Measurements from ENCODE around the gene C1orf115.
"Not testable (repeated sequence)": the region's sequence is repeated elsewhere in the genome, so short reads cannot be mapped to it uniquely, and the experiment has no call there.

The C1orf115 gene

DNA sequence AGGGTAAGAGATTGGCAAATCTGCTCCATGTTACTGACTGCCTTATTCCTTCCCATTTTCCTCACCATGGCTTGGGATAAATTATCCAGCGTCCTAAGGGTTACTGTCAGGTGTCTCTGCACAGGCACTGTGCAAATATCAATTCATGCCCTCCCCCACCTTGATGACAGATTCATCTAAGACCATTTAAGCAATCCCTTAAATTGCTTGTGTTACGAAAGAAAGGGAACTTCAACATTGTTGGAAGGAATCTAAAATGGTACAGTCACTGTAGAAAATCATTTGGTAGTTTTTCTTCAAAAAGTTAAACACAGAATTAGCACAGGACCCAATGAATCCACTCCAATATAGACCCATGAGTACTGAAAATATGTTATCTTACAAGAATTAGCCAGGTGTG is 40.3 kb downstream of the C1orf115 start:
- DNase-seq, result no peak

DNA sequence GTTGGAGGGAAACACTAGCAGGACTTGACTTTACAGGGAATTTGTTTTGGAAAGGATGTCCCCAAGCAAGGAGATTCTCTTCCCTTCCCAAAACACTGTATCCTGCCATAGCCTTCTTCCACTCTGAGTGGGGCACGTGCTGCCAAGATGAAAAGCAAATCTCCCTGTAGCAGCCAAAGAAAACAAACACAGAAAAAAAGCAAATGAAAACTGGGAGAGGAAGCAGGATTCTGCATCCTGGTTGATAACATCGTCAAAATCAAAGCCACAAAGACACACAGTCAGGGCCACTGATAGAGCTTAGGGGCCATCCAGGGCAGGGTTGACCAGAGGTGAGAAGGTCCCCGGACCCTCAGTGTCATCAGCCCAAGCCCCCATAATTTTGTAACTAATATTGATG is 42.0 kb downstream of the C1orf115 start:
- DNase-seq, result no peak

DNA sequence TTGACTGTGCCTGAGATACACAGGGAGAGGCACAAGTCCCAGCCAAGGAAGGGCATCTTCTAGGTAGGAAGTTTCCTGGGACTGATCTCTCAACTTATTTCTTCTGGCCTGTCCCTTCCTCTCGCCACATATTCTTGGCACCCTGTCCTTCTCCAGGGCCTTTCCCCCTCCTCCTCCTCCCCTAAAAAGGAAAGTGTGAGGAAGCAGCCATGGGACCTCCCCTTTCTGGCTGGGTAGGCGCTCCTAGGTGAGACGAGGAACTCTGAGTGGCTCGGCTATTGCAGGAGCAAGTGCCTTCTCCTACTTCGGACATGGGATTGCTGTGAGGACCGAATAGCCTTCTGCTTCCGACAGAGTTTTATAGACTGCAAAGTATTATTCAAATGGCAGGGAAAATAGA is 42.5 kb downstream of the C1orf115 start:
- no peak for DNase-seq

DNA sequence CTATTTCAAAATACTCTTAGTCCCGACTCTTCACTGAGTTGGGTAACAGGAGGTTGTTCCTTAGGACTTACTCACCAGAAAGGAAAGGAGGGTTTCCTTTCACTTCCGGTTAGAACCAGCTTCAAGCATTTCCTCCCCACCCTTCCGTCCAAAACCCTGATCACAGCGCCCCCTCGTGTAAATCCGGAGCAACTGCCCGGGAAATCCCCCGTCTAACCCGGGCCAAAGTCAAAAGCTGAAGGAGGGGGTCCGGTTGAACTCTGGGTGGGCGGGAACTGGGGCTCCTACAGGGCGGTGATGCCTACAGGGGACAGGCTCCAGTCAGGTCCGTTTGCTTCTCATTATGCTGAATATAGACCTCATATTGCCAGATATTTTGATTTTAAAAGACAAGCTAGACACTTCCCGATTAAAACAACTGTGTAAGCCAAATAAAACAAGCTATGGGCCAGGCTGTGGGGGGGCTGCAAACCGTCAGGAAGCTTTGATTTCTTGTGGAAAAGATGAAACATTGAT is 43.0 kb downstream of the C1orf115 start:
- peak; percentile 88 for DNase-seq

DNA sequence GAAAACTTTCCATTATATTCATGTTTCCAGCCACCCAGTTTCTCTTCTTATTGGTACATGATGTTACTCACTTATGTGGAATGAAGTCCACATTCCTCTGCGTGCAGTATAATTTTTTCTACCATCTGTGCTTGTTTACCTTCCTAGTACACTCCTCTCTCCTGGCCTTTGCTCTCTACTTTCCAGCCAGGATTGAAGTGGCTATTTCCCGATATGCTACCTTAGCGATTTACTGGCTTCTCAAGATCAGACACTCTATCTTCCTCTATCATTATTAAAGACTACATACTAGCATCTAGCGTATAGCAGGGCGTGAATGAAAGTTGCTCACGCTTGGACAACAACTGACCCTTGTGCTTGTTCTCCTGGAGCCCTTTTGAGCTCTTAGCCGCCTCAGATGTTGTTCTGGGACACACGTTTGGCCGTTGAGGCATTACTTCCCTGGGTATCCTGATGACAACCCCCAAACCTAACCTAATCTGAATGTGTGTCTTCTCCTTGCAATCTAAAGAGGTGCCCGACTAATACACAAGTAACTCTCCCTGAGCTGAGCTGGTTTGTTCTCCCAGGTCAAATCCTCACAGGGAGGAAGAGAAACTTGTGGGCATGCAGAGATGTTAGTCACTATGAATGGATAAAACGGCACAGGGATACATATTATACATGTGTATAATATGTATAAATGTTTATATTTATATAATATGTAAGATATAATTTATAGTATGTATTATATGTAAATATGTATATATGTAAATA is 44.6 kb downstream of the C1orf115 start:
- DNase-seq, result no peak

DNA sequence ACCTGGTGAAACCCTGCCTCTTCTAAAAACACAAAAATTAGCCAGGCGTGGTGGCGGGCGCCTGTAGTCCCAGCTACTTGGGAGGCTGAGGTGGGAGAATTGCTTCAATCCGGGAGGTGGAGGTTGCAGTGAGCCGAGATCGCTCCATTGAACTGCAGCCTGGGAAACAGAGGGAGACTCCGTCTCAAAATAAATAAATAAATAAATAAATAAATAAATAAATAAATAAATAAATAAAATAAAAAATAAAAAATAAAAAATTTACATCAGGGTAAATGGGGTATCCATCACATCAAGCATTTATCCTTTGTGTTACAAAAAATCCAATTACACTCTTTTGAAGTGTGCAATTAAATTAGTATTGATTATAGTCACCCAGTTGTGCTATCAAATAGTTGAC is 46.1 kb downstream of the C1orf115 start:
- DNase-seq, result not testable (repeated sequence)

DNA sequence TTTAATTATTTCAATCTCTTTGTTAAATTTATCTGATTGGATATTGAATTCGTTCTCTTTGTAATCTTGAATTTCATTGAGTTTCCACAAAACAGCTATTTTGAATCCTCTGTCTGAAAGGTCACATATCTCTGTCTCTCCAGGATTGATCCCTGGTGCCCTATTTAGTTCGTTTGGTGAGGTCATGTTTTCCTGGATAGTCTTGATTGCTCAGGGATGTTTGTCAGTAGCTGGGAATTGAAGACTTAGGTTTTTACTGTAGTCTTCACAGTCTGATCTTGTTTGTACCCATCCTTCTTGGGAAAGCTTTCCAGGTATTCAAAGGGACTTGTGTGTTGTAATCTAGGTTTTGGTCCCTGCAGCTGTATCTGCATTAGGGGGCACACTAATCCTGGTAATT is 51.2 kb downstream of the C1orf115 start:
- DNase-seq, result no peak

DNA sequence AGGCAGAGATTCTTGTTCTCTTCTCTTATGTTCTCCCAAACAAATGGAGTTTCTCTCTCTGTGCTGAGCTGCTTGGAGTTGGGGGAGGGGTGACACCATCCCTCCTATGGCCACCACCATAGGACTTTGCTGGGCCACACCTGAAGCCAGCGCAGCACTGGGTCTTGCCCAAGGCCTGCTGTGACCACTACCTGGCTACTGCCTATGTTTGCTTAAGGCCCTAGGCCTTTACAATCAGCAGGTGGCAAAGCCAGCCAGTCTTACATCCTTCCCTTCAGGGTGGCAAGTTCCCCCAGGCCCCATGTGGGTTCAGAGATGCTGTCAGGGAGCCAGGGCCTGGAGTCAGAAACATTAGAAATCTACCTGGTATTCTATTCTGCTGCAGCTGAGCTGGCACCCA is 51.7 kb downstream of the C1orf115 start:
- DNase-seq, result no peak

DNA sequence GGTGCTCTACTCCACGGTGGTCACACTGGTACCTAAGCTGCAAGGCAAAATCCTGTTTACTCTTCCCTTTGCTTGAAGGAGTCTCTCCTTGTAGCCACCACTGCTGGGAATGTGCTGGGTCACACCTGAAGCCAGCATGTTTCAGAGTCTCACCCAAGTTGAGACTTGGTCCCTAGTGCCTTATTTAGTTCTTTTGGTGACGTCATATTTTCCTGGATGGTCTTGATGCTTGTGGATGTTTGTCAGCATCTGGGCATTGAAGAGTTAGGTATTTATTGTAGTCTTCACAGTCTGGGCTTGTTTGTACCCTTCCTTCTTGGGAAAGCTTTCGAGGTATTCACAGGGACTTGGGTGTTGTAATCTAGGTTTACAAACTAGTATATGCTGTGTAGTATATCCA is 52.4 kb downstream of the C1orf115 start:
- no peak for DNase-seq

DNA sequence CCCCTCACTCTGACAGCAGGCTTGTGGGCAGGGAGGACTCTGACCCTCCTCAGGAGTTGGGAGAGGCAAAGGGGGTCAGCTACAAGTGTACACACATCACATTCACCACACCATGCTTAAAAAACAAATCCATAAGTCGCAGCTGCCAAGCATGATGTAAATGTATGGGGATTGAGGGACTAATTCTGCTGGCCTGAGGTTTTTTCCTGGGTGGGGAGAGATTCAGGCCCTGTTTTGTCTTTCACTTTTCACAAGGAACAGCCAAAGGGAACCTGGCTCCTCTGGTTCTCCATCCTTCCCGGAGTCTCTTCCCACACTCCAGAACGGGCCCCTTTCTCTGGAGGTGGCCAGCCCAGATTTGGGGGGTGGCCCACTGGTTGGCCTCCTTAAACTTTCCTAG is 56.7 kb downstream of the C1orf115 start:
- no peak for DNase-seq

DNA sequence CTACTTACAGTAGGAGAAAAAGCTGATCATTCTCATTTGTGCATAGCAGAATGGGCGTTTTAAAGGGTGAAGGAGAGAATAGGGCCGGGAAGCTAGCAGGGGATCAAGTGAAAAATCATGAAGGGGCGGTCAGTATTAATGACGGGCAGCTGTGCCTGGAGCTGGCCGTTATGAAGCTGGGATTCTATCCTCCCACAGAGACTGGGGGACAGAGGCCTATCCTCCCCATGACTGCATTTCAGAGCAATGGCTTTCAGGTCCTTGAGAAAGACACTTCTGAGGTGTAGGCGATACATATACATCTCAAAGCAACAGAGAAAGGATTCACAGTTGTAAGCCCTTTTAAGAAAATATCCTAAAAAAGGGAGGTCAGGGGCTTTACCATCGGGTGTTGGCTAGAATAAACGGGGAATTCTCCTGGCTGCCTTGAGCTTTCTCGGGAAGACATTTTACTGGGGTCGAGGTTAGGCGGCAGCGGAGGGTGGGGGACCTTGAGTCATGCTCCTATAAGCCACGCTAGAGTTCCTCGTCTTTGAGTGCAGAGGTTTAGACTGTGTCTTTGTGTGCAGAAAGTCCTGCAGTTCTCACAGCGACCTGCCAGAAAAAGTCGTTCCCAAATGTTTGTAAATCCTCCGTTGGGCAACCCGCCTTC is 57.4 kb downstream of the C1orf115 start:
- DNase-seq, result no peak

DNA sequence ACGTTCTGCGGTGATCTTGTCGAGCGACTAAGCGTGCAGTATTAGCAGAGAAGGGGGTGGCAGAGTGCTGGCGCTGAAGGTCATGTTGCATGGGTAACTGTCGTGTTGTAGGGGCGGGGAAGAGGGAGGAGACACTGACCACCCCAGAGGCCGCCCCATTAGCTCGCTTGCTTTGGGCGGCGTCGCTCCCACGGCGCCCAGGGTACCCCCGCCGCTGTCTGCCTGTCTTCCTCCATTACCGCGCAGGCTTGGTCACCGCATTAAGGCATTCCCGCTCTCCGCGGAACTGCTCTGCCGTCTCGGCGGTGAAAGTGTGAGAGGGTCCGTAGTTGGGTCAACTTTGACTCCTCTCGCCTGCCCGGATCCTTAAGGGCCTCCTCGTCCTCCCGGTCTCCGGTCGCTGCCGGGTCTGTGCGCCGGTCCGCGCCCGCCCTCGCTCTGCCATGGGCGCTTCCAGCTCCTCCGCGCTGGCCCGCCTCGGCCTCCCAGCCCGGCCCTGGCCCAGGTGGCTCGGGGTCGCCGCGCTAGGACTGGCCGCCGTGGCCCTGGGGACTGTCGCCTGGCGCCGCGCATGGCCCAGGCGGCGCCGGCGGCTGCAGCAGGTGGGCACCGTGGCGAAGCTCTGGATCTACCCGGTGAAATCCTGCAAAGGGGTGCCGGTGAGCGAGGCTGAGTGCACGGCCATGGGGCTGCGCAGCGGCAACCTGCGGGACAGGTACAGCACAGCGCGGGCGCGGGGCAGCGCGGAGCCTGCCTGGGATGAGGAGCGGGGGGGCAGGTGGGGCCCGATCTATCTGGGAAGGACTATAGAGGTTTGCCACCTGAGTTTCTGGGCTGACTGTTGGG is 58.1 kb downstream of the C1orf115 start, which contains the start of gene MTARC2:
MTARC2 (plus strand) TSS at position 234 of the 846 bp plus-strand sequence; CDS start at position 444, 210 bp downstream.
- DNase-seq, result peak; percentile 62

Data from hematopoietic multipotent progenitor cell treated with erythropoietin and hydrocortisone succinate and interleukin-3 and kit ligand, for 6 days (in vitro differentiated cells).